ENCODE data around the gene PTPN3. TPM values are rescaled to one million over a fixed set of nuclear protein-coding genes. Genes with fewer than 3 reads are reported as not detected.

Gene PTPN3
- total RNA-seq, 8 experiments from 2014 or later: 0.99 to 11.5 (median 4.0) TPM

- Histone ChIP-seq H3K4me1 (replicated peaks in 1 of 2) (peaks cover 52 to 61% of the 10 kb centered on the region in 2 donors), H3K4me3 (no peak overlapping the region), H3K27ac (no peak overlapping the region)
- WGBS, 10 experiments: 24 to 60% (median 52%) methylated on average over 1 to 4 of the region's 4 CpGs; no CpG with 5 or more reads in 1 of the 10 experiments
- in situ Hi-C loops (cut with MboI; ENCODE audit: low pct_unique_long_range_greater_than_20kb in 2 of 9, low sequenced_read_pairs in 9 of 9, unreplicated experiment in 9 of 9): loop anchor here in 1 of 9 experiments (25.0 kb wide), 1 partner anchor 207 kb away; no protein-coding TSS in a partner anchor
- ATAC-seq (replicated peaks in 6 of 8): no peak
These were observed 78.6 kb downstream of the PTPN3 start for GRCh38 chr9:109419531-109419930.

DNA sequence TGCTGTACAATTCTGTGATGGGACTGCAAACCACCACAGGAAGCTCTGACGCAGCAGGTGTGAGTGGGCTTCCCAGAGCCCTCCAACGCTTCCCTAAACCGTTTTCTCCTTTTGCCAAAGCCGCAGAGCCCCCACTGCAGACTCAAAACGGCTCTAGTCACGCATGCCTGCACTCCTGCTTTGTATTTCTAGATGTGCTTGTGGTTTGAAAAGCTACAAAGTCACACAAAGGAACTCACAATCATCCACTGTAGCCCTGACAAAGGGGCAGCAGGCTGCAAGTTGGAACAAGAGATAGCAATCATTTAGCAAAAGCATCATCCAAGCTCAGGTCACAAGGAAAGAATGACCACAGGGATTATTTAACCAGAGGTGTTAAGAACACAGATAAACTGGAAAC lies 79.3 kb downstream of the PTPN3 start:
- H3K27ac ChIP-seq: peak overlapping the region; percentile 36 to 76
- ATAC-seq (replicated peaks in 6 of 8): peak in 4 of 8 experiments; percentile 8 to 31 (median 13)
- peaks cover 52 to 61% of the 10 kb centered on the region in 2 donors for H3K4me1 ChIP-seq (replicated peaks in 1 of 2)
- in situ Hi-C loops (cut with MboI; ENCODE audit: low pct_unique_long_range_greater_than_20kb in 2 of 9, low sequenced_read_pairs in 9 of 9, unreplicated experiment in 9 of 9): loop anchor here in 1 of 9 experiments (25.0 kb wide), 1 partner anchor 207 kb away; no protein-coding TSS in a partner anchor
- WGBS, 10 experiments: 0 to 24% (median 21%) methylated on average over 2 to 5 of the region's 6 CpGs; no CpG with 5 or more reads in 6 of the 10 experiments
- no peak overlapping the region for H3K4me3 ChIP-seq

GRCh38 chr9:109417585-109418544 lies 80.2 kb downstream of the PTPN3 start:
- no peak for ATAC-seq (replicated peaks in 6 of 8)
- no peak overlapping the region for H3K4me3 ChIP-seq
- peaks cover 47 to 52% of the 10 kb centered on the region in 2 donors for H3K4me1 ChIP-seq (replicated peaks in 1 of 2)
- in situ Hi-C loops (cut with MboI; ENCODE audit: low pct_unique_long_range_greater_than_20kb in 2 of 9, low sequenced_read_pairs in 9 of 9, unreplicated experiment in 9 of 9): loop anchor here in 1 of 9 experiments (25.0 kb wide), 1 partner anchor 206 kb away; no protein-coding TSS in a partner anchor
- peak overlapping the region in 1 of 2 donors; percentile 76 for H3K27ac ChIP-seq
- 56 to 100% (median 83%) methylated on average over 1 to 4 of the region's 6 CpGs; no CpG with 5 or more reads in 3 of the 10 experiments for WGBS, 10 experiments

DNA sequence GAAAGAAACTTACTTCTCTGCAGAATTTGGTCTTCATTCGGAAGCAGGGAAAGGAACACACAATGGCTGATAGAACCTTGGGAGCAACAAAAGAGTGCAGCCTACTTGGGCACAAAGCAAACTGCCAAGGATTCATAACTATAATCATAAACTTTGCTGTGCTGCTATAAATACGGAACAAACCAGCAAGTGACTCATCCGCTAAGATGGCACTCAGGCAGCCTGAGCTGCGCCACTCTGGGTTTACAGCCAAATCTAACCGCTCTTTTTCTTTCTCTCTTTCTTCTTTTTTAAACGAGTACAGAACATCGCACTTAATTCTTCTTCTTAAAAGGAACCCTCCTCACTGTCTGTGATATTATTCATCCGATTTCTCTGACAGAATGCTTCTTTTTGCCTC lies 81.1 kb downstream of the PTPN3 start:
- peaks cover 40 to 43% of the 10 kb centered on the region in 2 donors for H3K4me1 ChIP-seq (replicated peaks in 1 of 2)
- H3K27ac ChIP-seq: no peak overlapping the region
- WGBS, 10 experiments: 41 to 99% (median 86%) methylated on average over 3 to 8 of the region's 8 CpGs; no CpG with 5 or more reads in 1 of the 10 experiments
- in situ Hi-C loops (cut with MboI; ENCODE audit: low pct_unique_long_range_greater_than_20kb in 2 of 9, low sequenced_read_pairs in 9 of 9, unreplicated experiment in 9 of 9): loop anchor here in 1 of 9 experiments (25.0 kb wide), 1 partner anchor 205 kb away; no protein-coding TSS in a partner anchor
- ATAC-seq (replicated peaks in 6 of 8): no peak
- H3K4me3 ChIP-seq: no peak overlapping the region

DNA sequence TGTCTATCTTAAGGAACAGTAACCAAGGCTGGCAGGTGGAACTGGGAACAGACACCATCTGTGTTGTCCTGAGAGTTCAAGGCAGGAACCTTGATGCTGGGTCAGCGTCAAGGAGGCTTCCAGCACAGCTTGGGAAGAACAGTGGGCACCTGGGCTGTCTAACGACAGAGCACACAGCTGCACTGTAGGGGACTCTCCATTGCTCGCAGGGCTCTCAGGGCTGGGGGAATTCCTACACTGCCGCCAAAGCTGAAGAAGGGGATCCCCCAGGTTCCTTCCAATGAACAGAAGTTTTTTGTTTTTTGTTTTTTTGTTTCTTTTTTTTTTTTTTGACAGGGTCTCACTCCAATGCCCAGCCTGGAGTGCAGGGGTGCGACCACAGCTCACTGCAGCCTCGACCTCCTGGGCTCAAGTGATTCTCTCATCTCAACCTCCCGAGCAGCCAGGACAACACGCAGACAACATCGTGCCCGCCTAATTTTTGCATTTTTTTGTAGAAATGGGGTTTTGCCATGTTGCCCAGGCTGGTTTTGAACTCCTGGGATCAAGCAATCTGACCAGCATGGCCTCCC lies 81.9 kb downstream of the PTPN3 start:
- no peak overlapping the region for H3K4me3 ChIP-seq
- 25 to 100% (median 90%) methylated on average over 1 to 7 of the region's 10 CpGs; no CpG with 5 or more reads in 2 of the 10 experiments for WGBS, 10 experiments
- no peak overlapping the region for H3K27ac ChIP-seq
- no peak for ATAC-seq (replicated peaks in 6 of 8)
- H3K4me1 ChIP-seq (replicated peaks in 1 of 2): peaks cover 32 to 35% of the 10 kb centered on the region in 2 donors
- in situ Hi-C loops (cut with MboI; ENCODE audit: low pct_unique_long_range_greater_than_20kb in 2 of 9, low sequenced_read_pairs in 9 of 9, unreplicated experiment in 9 of 9): loop anchor here in 1 of 9 experiments (25.0 kb wide), 1 partner anchor 204 kb away; no protein-coding TSS in a partner anchor

- H3K4me1 ChIP-seq (replicated peaks in 1 of 2): peaks cover 15% of the 10 kb centered on the region in 2 donors
- in situ Hi-C loops (cut with MboI; ENCODE audit: low pct_unique_long_range_greater_than_20kb in 2 of 9, low sequenced_read_pairs in 9 of 9, unreplicated experiment in 9 of 9): loop anchor here in 1 of 9 experiments (25.0 kb wide), 1 partner anchor 202 kb away; no protein-coding TSS in a partner anchor
- ATAC-seq (replicated peaks in 6 of 8): peak in 1 of 8 experiments; percentile 42
- 0 to 92% (median 67%) methylated on average over 1 to 7 of the region's 7 CpGs; no CpG with 5 or more reads in 3 of the 10 experiments for WGBS, 10 experiments
- H3K4me3 ChIP-seq: no peak overlapping the region
- no peak overlapping the region for H3K27ac ChIP-seq
These were observed 83.9 kb downstream of the PTPN3 start for GRCh38 chr9:109414125-109414785.

- H3K4me1 ChIP-seq (replicated peaks in 1 of 2): no peaks in the 10 kb centered on the region
- no peak overlapping the region for H3K4me3 ChIP-seq
- in situ Hi-C loops (cut with MboI; ENCODE audit: low pct_unique_long_range_greater_than_20kb in 2 of 9, low sequenced_read_pairs in 9 of 9, unreplicated experiment in 9 of 9): loop anchor here in 1 of 9 experiments (25.0 kb wide), 1 partner anchor 200 kb away; no protein-coding TSS in a partner anchor
- H3K27ac ChIP-seq: no peak overlapping the region
- WGBS, 10 experiments: 41 to 100% (median 80%) methylated on average over 1 to 4 of the region's 5 CpGs; no CpG with 5 or more reads in 2 of the 10 experiments
- ATAC-seq (replicated peaks in 6 of 8): peak in 3 of 8 experiments; percentile 59 to 75 (median 71)
These were observed 86.2 kb downstream of the PTPN3 start for GRCh38 chr9:109411798-109412352.

- WGBS, 10 experiments: 88 to 100% (median 96%) methylated on average over 1 to 7 of the region's 10 CpGs; no CpG with 5 or more reads in 1 of the 10 experiments
- Histone ChIP-seq H3K4me3 (no peak overlapping the region), H3K27ac (no peak overlapping the region), H3K4me1 (replicated peaks in 1 of 2) (no peaks in the 10 kb centered on the region)
- in situ Hi-C loops (cut with MboI; ENCODE audit: low pct_unique_long_range_greater_than_20kb in 2 of 9, low sequenced_read_pairs in 9 of 9, unreplicated experiment in 9 of 9): loop anchor here in 1 of 9 experiments (25.0 kb wide), 1 partner anchor 199 kb away; no protein-coding TSS in a partner anchor
- no peak for ATAC-seq (replicated peaks in 6 of 8)
These were observed 86.9 kb downstream of the PTPN3 start for GRCh38 chr9:109411069-109411761.

GRCh38 chr9:109409773-109410397 lies 88.2 kb downstream of the PTPN3 start:
- in situ Hi-C loops (cut with MboI; ENCODE audit: low pct_unique_long_range_greater_than_20kb in 2 of 9, low sequenced_read_pairs in 9 of 9, unreplicated experiment in 9 of 9): loop anchor here in 1 of 9 experiments (25.0 kb wide), 1 partner anchor 198 kb away; no protein-coding TSS in a partner anchor
- Histone ChIP-seq H3K4me1 (replicated peaks in 1 of 2) (no peaks in the 10 kb centered on the region), H3K27ac (no peak overlapping the region), H3K4me3 (no peak overlapping the region)
- 0 to 100% (median 63%) methylated on average over 1 to 5 of the region's 12 CpGs; no CpG with 5 or more reads in 2 of the 10 experiments for whole genome bisulfite sequencing, 10 experiments
- peak in 3 of 8 experiments; percentile 31 to 52 (median 31) for ATAC-seq (replicated peaks in 6 of 8)

GRCh38 chr9:109408759-109409462 lies 89.2 kb downstream of the PTPN3 start:
- in situ Hi-C loops (cut with MboI; ENCODE audit: low pct_unique_long_range_greater_than_20kb in 2 of 9, low sequenced_read_pairs in 9 of 9, unreplicated experiment in 9 of 9): loop anchor here in 1 of 9 experiments (25.0 kb wide), 1 partner anchor 197 kb away; no protein-coding TSS in a partner anchor
- H3K27ac ChIP-seq: no peak overlapping the region
- no peak overlapping the region for H3K4me3 ChIP-seq
- ATAC-seq (replicated peaks in 6 of 8): no peak
- peaks cover under 1 to 1% of the 10 kb centered on the region in 2 donors for H3K4me1 ChIP-seq (replicated peaks in 1 of 2)
- WGBS, 10 experiments: 33 to 70% (median 40%) methylated on average over 1 to 2 of the region's 6 CpGs; no CpG with 5 or more reads in 7 of the 10 experiments
